ENCODE data around the gene SERPINA5. TPM values are rescaled to one million over a fixed set of nuclear protein-coding genes. Genes with fewer than 3 reads are reported as not detected.

The SERPINA5 gene
- total RNA-seq, 1 experiment from 2014 or later, result 1.5 TPM

DNA sequence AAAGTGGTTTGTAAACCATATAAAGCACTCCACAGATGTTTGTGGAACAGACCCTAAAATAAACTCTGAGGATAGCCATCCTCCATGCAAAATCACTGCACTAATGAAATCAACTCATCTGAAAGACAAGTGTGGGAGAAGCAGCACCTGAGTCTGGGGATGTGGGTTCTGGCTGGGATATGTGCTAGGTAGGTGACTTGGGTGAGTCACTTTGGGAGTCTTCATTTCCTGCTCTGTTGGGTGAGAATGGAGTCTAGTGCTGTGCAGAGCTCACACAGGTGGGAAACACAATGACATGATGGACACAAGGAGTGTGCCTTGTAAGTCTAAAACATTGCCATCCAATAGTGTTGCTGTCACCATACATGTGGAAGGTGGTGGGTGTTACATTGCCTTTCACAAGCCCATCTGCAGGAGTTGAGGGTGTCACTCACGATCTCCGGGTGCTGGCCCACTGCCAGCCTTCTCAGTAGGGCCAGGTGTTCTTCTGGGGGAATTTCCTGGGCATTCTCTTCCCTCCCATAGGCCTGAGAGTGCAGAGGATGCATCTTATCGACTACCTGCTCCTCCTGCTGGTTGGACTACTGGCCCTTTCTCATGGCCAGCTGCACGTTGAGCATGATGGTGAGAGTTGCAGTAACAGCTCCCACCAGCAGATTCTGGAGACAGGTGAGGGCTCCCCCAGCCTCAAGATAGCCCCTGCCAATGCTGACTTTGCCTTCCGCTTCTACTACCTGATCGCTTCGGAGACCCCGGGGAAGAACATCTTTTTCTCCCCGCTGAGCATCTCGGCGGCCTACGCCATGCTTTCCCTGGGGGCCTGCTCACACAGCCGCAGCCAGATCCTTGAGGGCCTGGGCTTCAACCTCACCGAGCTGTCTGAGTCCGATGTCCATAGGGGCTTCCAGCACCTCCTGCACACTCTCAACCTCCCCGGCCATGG is 18.0 kb upstream of the SERPINA5 start:
- no peak for ATAC-seq
- ChIA-PET CTCF (interaction anchor here (1.5 kb wide), 1 partner anchor 129 kb away, joined by 3 read pairs; no protein-coding TSS in a partner anchor), POLR2A (no interaction called here)
- TF ChIP-seq KAT7 (CRISPR knock-in tag; IDR thresholded peaks at IDR 0.05; ENCODE audit: borderline replicate concordance), result no peak
- no peak for TF ChIP-seq GRHL2 (CRISPR knock-in tag; IDR thresholded peaks at IDR 0.05; ENCODE audit: insufficient replicate concordance, severe bottlenecking)
- TF ChIP-seq MYBL2 (CRISPR knock-in tag; IDR thresholded peaks at IDR 0.05), result no peak
- TF ChIP-seq, protein P1, sequence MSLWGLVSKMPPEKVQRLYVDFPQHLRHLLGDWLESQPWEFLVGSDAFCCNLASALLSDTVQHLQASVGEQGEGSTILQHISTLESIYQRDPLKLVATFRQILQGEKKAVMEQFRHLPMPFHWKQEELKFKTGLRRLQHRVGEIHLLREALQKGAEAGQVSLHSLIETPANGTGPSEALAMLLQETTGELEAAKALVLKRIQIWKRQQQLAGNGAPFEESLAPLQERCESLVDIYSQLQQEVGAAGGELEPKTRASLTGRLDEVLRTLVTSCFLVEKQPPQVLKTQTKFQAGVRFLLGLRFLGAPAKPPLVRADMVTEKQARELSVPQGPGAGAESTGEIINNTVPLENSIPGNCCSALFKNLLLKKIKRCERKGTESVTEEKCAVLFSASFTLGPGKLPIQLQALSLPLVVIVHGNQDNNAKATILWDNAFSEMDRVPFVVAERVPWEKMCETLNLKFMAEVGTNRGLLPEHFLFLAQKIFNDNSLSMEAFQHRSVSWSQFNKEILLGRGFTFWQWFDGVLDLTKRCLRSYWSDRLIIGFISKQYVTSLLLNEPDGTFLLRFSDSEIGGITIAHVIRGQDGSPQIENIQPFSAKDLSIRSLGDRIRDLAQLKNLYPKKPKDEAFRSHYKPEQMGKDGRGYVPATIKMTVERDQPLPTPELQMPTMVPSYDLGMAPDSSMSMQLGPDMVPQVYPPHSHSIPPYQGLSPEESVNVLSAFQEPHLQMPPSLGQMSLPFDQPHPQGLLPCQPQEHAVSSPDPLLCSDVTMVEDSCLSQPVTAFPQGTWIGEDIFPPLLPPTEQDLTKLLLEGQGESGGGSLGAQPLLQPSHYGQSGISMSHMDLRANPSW (CRISPR knock-in tag; conservative IDR thresholded peaks at IDR 0.05; ENCODE audit: low read depth), result no peak
- TF ChIP-seq HMGA2 (CRISPR knock-in tag; IDR thresholded peaks at IDR 0.05), result no peak
- no peak for TF ChIP-seq ESRRA (CRISPR knock-in tag; IDR thresholded peaks at IDR 0.05; ENCODE audit: borderline replicate concordance)
- TF ChIP-seq, protein P2, sequence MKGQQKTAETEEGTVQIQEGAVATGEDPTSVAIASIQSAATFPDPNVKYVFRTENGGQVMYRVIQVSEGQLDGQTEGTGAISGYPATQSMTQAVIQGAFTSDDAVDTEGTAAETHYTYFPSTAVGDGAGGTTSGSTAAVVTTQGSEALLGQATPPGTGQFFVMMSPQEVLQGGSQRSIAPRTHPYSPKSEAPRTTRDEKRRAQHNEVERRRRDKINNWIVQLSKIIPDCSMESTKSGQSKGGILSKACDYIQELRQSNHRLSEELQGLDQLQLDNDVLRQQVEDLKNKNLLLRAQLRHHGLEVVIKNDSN (CRISPR knock-in tag; IDR thresholded peaks at IDR 0.05), result no peak
- TF ChIP-seq, protein P3, sequence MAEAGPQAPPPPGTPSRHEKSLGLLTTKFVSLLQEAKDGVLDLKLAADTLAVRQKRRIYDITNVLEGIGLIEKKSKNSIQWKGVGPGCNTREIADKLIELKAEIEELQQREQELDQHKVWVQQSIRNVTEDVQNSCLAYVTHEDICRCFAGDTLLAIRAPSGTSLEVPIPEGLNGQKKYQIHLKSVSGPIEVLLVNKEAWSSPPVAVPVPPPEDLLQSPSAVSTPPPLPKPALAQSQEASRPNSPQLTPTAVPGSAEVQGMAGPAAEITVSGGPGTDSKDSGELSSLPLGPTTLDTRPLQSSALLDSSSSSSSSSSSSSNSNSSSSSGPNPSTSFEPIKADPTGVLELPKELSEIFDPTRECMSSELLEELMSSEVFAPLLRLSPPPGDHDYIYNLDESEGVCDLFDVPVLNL (CRISPR knock-in tag; IDR thresholded peaks at IDR 0.05; ENCODE audit: borderline replicate concordance, low read depth), result no peak
- no peak for TF ChIP-seq NFATC4 (CRISPR knock-in tag; IDR thresholded peaks at IDR 0.05)
- no peak for TF ChIP-seq MXD4 (CRISPR knock-in tag; IDR thresholded peaks at IDR 0.05; ENCODE audit: borderline replicate concordance)
- TF ChIP-seq RORB (CRISPR knock-in tag; IDR thresholded peaks at IDR 0.05), result no peak
- TF ChIP-seq ZBTB21 (CRISPR knock-in tag; IDR thresholded peaks at IDR 0.05; ENCODE audit: borderline replicate concordance), result no peak
- TF ChIP-seq NR1H2 (CRISPR knock-in tag; IDR thresholded peaks at IDR 0.05), result no peak
- no peak for TF ChIP-seq SMAD3 (CRISPR knock-in tag; IDR thresholded peaks at IDR 0.05; ENCODE audit: borderline replicate concordance)
- Mint-ChIP-seq H3K27me3 (ENCODE audit: low read depth) (no peaks in the 10 kb centered on the region), H3K36me3 (no peaks in the 10 kb centered on the region), H3K9me3 (no peaks in the 10 kb centered on the region), H3K4me3 (no peak overlapping the region), H3K4me1 (no peaks in the 10 kb centered on the region), H3K27ac (no peak overlapping the region)
- no peak for DNase-seq (ENCODE audit: low spot score)

DNA sequence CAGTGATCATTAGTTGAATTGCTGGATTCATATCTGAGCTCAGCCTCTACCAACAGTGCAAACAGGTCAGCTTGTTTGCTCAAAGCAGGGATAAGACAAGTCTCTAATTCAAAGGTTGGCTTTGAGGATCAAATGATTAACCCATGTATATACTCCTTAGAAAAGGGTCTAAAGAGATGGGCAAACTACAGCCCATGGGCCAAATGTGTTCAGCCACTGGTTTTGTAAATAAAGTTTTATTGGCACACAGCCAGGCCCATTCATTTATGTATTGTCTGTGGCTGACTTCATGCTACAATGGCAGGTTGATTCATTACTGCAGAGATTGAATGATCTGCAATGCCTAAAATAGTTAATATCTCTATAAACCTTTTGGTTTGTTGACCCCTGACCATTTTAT is 16.8 kb upstream of the SERPINA5 start:
- CTCF ChIA-PET, result interaction anchor here (1.5 kb wide), 1 partner anchor 130 kb away, joined by 3 read pairs; no protein-coding TSS in a partner anchor
- POLR2A ChIA-PET, result no interaction called here
- no peaks in the 10 kb centered on the region; the same call in 1 of the 2 replicates for H3K27me3 Mint-ChIP-seq (ENCODE audit: low read depth)

More for the DNA sequence above, 16.8 kb upstream of the SERPINA5 start:
- Mint-ChIP-seq H3K4me1 (no peaks in the 10 kb centered on the region), H3K9me3 (no peaks in the 10 kb centered on the region), H3K4me3 (no peak overlapping the region), H3K36me3 (no peaks in the 10 kb centered on the region), H3K27ac (no peak overlapping the region)
- TF ChIP-seq, protein P1 (CRISPR knock-in tag; conservative IDR thresholded peaks at IDR 0.05; ENCODE audit: low read depth), result no peak
- no peak for DNase-seq (ENCODE audit: low spot score)
- ATAC-seq, result no peak

Measured in WTC11 (cell line).